Fibroblast of skin of left biceps (primary cell): ENCODE results near the gene PHF3.

Source experiments
- DNase-seq, 2 experiments: peaks; one replicate each; pipeline ENCODE4 v3.0.0-alpha.2; 2013; ENCODE audit warnings: low read depth in 2 of 2

The PHF3 gene

GRCh38 chr6:63649269-63649668 is 13.7 kb downstream of the PHF3 start:
- DNase-seq: no peak

- no peak for DNase-seq
Measured at GRCh38 chr6:63649847-63650265, 14.3 kb downstream of the PHF3 start.

- no peak for DNase-seq
Measured at GRCh38 chr6:63652980-63653379, 17.4 kb downstream of the PHF3 start.

GRCh38 chr6:63660757-63661156 is 25.2 kb downstream of the PHF3 start:
- no peak for DNase-seq

GRCh38 chr6:63661769-63662168 is 26.2 kb downstream of the PHF3 start:
- DNase-seq: no peak

- peak; percentile 32 to 33 for DNase-seq
Measured at GRCh38 chr6:63663147-63663955, 27.7 kb downstream of the PHF3 start.

GRCh38 chr6:63663956-63664281 is 28.3 kb downstream of the PHF3 start:
- DNase-seq: no peak

GRCh38 chr6:63671098-63671754 is 35.6 kb downstream of the PHF3 start:
- DNase-seq: no peak

- no peak for DNase-seq
Measured at GRCh38 chr6:63672582-63673129, 37.1 kb downstream of the PHF3 start.

GRCh38 chr6:63673692-63674091 is 38.1 kb downstream of the PHF3 start:
- DNase-seq: no peak

- no peak for DNase-seq
Measured at GRCh38 chr6:63674635-63675034, 39.0 kb downstream of the PHF3 start.

GRCh38 chr6:63675138-63675537 is 39.5 kb downstream of the PHF3 start:
- DNase-seq: no peak

- no peak for DNase-seq
Measured at GRCh38 chr6:63676412-63677114, 41.0 kb downstream of the PHF3 start.

GRCh38 chr6:63677282-63677681 is 41.7 kb downstream of the PHF3 start:
- peak; percentile 10 to 18 for DNase-seq

- no peak for DNase-seq
Measured at GRCh38 chr6:63683071-63683603, 47.5 kb downstream of the PHF3 start.

- DNase-seq: no peak
Measured at GRCh38 chr6:63685446-63686379, 50.1 kb downstream of the PHF3 start.

GRCh38 chr6:63689421-63689820 is 53.8 kb downstream of the PHF3 start:
- DNase-seq: no peak

- no peak for DNase-seq
Measured at GRCh38 chr6:63690221-63690620, 54.6 kb downstream of the PHF3 start.

GRCh38 chr6:63705707-63706106 is 70.1 kb downstream of the PHF3 start:
- no peak for DNase-seq

GRCh38 chr6:63706630-63707029 is 71.0 kb downstream of the PHF3 start:
- DNase-seq: no peak

- DNase-seq: no peak
Measured at GRCh38 chr6:63708631-63709030, 73.0 kb downstream of the PHF3 start.
